Measurements from ENCODE around the gene KATNAL2. TPM values are rescaled to one million over a fixed set of nuclear protein-coding genes. Genes with fewer than 3 reads are reported as not detected.
A peak's percentile ranks its signal among the peaks of the same experiment; 100 is the strongest.

Gene KATNAL2, protein sequence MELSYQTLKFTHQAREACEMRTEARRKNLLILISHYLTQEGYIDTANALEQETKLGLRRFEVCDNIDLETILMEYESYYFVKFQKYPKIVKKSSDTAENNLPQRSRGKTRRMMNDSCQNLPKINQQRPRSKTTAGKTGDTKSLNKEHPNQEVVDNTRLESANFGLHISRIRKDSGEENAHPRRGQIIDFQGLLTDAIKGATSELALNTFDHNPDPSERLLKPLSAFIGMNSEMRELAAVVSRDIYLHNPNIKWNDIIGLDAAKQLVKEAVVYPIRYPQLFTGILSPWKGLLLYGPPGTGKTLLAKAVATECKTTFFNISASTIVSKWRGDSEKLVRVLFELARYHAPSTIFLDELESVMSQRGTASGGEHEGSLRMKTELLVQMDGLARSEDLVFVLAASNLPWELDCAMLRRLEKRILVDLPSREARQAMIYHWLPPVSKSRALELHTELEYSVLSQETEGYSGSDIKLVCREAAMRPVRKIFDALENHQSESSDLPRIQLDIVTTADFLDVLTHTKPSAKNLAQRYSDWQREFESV
- under 1 TPM; 0.43 to 0.58 TPM for total RNA-seq

DNA sequence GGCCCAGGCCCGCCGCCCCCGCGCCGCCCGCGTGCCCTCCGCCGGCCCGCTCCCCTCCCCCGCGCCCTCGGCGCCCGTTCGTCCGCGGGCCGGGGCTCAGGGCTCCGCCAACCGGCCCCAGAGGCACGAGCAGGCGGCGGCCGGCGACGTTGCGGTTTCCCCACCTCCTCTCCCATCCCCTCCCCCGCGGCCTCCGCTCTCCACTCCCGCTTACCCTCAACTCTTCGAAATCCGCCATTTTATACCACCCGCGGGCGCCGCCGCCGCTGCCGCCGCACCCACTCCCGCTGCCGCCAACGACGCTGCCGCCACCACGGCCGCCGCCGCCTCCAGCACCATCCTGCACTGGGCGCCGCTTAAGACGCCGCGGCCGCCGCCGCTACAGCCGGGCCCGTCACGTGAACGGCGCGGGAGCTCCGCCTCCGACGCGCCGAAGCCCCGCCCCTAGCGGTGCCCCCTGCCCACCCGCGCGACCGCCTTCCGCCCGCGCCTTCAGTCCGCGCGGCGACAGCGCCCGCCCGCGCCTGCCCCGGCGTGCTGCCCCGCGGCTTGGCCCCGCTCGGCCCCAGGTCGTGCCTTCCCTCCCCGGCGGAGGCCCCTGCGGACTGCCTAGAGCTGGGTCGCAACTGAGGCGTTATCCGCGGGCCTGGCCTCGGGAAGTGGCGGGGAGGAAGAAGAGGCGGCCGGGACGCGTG, at the start of gene KATNAL2, which contains the start of gene PIAS2:
Gene KATNAL2, plus strand, starts transcription at position 495 of the 695 bp plus-strand sequence. CDS start 29,271 bp downstream, outside the sequence.
Gene PIAS2, minus strand, starts transcription at position 400 of the 695 bp plus-strand sequence. Its CDS starts 162 bp downstream, at position 238.
- no peaks in the 10 kb centered on the region for H3K36me3 Mint-ChIP-seq
- H3K27ac Mint-ChIP-seq = peak within 1 kb of the TSS; percentile 76
- H3K9me3 Mint-ChIP-seq = no peaks in the 10 kb centered on the region
- peaks cover 28% of the 10 kb centered on the region for H3K4me1 Mint-ChIP-seq
- H3K27me3 Mint-ChIP-seq = no peaks in the 10 kb centered on the region
- POLR2A ChIA-PET = interaction anchor here (0.7 to 1.4 kb wide), 5 partner anchors 15 to 260 kb away, joined by 3 to 5 read pairs (median 3); no protein-coding TSS in a partner anchor
- DNase-seq (peak; percentile 84), ATAC-seq (ENCODE audit: low read depth) (peak; percentile 87)
- peak within 1 kb of the TSS; percentile 92 for H3K4me3 Mint-ChIP-seq

DNA sequence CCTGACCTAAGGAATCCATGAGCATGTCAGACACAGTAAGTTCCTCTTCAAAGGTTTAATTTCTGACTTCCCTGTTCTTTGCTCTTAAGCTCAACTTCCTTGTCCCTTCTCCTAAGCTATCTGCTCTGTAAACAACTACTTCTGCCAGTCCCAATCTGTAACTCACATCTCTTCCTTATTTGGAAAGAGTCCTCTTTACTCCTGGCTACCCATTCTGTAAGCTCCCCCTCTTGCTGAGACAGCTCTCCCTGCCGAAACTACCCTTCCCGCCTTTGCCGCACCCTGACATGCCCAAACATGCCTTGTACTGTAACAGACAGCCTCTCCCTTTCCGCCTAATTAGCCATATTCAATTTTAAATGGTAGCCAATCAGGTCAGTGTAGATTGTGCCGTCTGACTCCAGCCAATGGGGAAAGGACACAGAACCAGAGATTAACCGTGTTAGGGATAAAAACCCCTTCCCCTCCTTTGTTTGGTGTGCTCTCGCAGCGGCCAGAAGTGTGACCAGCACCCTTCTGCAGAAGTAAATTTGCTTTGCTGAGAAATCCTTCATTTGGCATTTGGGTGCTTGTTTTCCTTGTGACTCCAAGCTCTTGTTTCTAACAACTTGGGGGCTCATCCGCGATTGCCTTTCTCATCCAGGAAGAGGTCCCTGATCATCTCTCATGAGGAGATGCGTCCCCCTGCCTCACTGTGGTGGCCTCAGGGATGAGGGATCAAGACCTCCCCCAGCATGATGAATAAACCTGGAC, 49.1 kb upstream of the KATNAL2 start:
- H3K27me3 Mint-ChIP-seq = no peaks in the 10 kb centered on the region
- DNase-seq (no peak), ATAC-seq (ENCODE audit: low read depth) (no peak)
- no peak overlapping the region for H3K27ac Mint-ChIP-seq
- POLR2A ChIA-PET = no interaction called here
- peaks cover 26% of the 10 kb centered on the region for H3K9me3 Mint-ChIP-seq
- peaks cover 13% of the 10 kb centered on the region for H3K4me1 Mint-ChIP-seq
- no peak overlapping the region for H3K4me3 Mint-ChIP-seq
- peaks cover 34% of the 10 kb centered on the region for H3K36me3 Mint-ChIP-seq

DNA sequence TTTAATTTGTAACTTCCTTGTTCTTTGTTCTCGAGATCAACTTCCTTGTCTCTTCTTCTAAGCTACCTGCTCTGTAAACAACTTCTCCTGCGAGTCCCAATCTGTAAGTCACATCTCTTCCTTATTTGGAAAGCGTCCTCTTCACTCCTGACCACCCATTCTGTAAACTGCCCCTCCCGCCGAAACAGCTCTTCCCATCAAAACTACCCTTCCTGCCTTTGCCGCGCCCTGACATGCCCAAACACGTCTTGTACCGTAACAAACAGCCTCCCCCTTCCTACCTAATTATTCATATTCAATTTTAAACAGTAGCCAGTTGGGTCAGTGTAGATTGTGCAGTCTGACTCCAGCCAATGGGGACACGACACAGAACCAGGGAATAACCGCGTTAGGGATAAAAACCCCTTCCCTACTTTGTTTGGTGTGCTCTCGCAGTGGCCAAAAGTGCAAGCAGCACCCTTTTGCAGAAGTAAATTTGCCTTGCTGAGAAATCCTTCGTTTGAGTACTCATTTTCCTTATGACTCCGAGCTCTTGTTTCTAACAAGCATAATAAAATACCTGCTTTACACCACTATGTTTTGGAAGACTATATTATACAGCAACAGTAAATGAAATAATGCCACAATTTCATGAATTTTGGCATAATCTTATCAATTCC, 39.9 kb upstream of the KATNAL2 start:
- Mint-ChIP-seq H3K36me3 (peaks cover 52% of the 10 kb centered on the region), H3K27ac (peak overlapping the region; percentile 11), H3K4me1 (peaks cover 5% of the 10 kb centered on the region), H3K27me3 (no peaks in the 10 kb centered on the region), H3K4me3 (no peak overlapping the region), H3K9me3 (peaks cover 32% of the 10 kb centered on the region)
- DNase-seq (no peak), ATAC-seq (ENCODE audit: low read depth) (no peak)
- POLR2A ChIA-PET = no interaction called here

DNA sequence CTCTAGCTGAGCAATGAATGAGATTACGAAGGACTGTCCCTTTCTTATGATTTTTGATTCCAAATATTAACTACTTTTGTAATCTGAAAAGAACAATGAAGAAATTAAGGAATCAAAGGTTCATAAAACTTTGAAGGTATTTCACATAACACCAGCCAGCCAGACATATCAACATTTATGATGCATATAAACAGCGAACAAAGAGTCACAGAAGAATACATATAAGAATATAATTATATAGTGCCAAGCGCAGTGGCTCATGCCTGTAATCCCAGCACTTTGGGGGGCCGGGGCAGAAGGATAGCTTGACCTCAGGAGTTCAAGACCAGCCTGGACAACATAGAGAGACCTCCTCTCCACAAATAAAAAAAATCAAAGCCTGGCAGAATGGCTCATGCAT, 34.2 kb upstream of the KATNAL2 start:
- no peak overlapping the region for H3K4me3 Mint-ChIP-seq
- H3K4me1 Mint-ChIP-seq = no peaks in the 10 kb centered on the region
- POLR2A ChIA-PET = no interaction called here
- H3K9me3 Mint-ChIP-seq = peaks cover 13% of the 10 kb centered on the region
- no peak overlapping the region for H3K27ac Mint-ChIP-seq
- no peaks in the 10 kb centered on the region for H3K27me3 Mint-ChIP-seq
- DNase-seq (no peak), ATAC-seq (ENCODE audit: low read depth) (no peak)
- peaks cover 38% of the 10 kb centered on the region for H3K36me3 Mint-ChIP-seq

DNA sequence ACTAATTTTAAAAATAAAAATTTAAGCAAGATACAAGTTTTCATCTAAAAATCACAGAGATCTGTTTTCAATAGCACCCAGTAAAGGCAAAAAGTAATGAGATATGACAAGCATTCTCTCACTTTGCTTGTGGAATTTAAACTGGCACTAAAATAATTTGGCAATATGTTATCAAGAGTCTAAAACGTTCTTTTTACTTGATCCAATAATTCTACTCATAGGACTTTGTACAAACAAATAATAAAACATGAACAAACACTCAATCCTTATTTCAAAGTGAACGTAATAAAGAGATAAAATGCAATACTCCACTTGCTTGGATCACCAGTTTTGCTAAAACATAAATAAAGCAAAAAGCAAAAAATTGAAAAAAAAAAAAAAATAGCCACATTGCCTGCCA, 30.5 kb upstream of the KATNAL2 start:
- no peak overlapping the region for H3K4me3 Mint-ChIP-seq
- no peaks in the 10 kb centered on the region for H3K27me3 Mint-ChIP-seq
- ATAC-seq (ENCODE audit: low read depth) = no peak
- POLR2A ChIA-PET = no interaction called here
- H3K9me3 Mint-ChIP-seq = peaks cover 18% of the 10 kb centered on the region
- H3K36me3 Mint-ChIP-seq = peaks cover 46% of the 10 kb centered on the region
- H3K27ac Mint-ChIP-seq = no peak overlapping the region
- DNase-seq = no peak
- H3K4me1 Mint-ChIP-seq = peaks cover 3% of the 10 kb centered on the region

DNA sequence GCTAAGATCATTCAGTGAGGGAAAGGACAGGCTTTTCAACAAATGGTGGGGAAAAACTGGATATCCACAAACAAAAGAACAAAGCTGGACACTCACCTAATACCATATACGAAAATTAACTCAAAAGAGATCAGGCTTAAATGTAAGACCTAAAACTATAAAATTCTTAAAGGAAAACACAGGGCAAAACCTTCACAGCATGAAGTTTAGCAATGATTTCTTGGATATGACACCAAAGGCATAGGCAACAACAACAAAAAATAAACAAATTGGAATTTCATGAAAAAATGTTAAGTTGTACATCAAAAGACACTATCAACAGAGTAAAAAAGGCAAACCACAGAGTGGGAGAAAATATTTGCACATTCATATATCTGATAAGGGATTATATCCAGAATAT, 28.4 kb upstream of the KATNAL2 start:
- peaks cover 18% of the 10 kb centered on the region for H3K9me3 Mint-ChIP-seq
- peaks cover 11% of the 10 kb centered on the region for H3K4me1 Mint-ChIP-seq
- H3K36me3 Mint-ChIP-seq = peaks cover 54% of the 10 kb centered on the region
- H3K27me3 Mint-ChIP-seq = no peaks in the 10 kb centered on the region
- POLR2A ChIA-PET = no interaction called here
- H3K27ac Mint-ChIP-seq = no peak overlapping the region
- DNase-seq (no peak), ATAC-seq (ENCODE audit: low read depth) (no peak)
- no peak overlapping the region for H3K4me3 Mint-ChIP-seq

DNA sequence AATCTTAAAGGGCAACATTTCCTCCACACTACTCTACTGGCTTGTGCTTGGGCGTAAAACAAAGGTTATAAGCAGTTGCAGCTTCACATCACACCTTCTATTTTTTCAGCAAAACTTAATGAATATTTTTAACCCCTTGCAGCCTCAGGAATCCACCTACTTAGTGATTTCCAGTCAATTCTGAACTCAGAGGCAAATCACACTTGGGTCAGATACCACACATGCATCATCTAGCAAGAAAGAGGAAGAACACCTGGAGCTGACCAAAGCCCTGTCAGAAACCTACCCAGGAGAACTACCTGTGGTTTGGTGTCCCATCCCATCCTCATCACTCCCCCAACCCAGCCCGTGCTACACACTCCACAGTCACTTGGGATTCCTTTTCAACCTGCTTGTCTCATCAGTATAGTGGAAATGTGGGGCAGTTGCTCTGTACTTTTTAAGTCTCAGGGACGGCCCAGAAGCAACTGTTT, 25.6 kb upstream of the KATNAL2 start:
- Mint-ChIP-seq H3K9me3 (peaks cover 18% of the 10 kb centered on the region), H3K4me3 (no peak overlapping the region)

DNA sequence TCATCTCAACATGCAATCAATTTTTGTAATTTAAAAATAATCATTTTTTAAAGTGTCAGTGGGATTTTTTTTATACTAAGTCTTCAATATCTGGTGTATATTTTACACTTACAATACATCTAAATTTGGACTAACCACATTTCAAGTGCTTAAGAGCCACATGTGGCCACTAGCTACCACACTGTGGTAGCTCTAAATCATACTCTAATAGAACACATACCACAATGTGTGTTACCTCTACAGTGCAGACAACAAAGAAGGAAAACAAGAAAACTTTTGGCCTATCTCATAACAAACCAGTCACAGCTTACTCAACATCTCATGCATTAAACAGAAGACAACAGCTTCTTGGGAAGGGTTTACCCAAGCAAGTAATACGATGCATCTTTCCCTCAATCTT, 24.6 kb upstream of the KATNAL2 start:
- peaks cover 15% of the 10 kb centered on the region for H3K9me3 Mint-ChIP-seq
- no peak overlapping the region for H3K27ac Mint-ChIP-seq
- H3K36me3 Mint-ChIP-seq = peaks cover 61% of the 10 kb centered on the region
- H3K4me3 Mint-ChIP-seq = no peak overlapping the region
- POLR2A ChIA-PET = interaction anchor here (0.6 to 1.1 kb wide), 2 partner anchors 25 to 738 kb away, joined by 3 read pairs; partner anchors contain the start of genes KATNAL2 and PIAS2
- peaks cover 16% of the 10 kb centered on the region for H3K4me1 Mint-ChIP-seq
- DNase-seq (no peak), ATAC-seq (ENCODE audit: low read depth) (no peak)
- H3K27me3 Mint-ChIP-seq = no peaks in the 10 kb centered on the region

More for the DNA sequence above, 25.6 kb upstream of the KATNAL2 start:
- DNase-seq = no peak
- H3K27me3 Mint-ChIP-seq = no peaks in the 10 kb centered on the region
- no peak for ATAC-seq (ENCODE audit: low read depth)
- H3K27ac Mint-ChIP-seq = no peak overlapping the region
- peaks cover 63% of the 10 kb centered on the region for H3K36me3 Mint-ChIP-seq
- POLR2A ChIA-PET = no interaction called here
- H3K4me1 Mint-ChIP-seq = peaks cover 16% of the 10 kb centered on the region

DNA sequence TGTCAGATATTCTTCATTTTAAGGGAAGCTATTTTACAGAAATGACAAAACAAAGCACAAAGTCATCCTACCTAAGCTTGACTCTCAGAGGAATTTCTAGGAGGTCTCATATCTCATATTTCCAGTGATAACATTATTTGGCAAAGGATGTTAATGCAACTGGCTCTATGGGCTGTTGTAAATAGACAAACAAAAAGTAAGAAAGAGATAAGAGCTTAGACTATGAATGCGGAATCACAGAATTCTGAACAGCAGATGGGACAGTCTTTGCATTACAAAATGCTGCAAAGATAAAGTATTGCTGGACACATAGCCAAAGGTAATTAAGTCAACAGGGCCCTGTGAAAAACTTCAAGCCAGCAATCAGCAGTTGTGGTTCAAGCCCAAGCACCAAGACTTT, 24.0 kb upstream of the KATNAL2 start:
- H3K9me3 Mint-ChIP-seq = peaks cover 15% of the 10 kb centered on the region
- H3K4me1 Mint-ChIP-seq = peaks cover 16% of the 10 kb centered on the region
- no peak overlapping the region for H3K4me3 Mint-ChIP-seq
- H3K27me3 Mint-ChIP-seq = no peaks in the 10 kb centered on the region
- H3K36me3 Mint-ChIP-seq = peaks cover 56% of the 10 kb centered on the region
- no peak overlapping the region for H3K27ac Mint-ChIP-seq
- DNase-seq (no peak), ATAC-seq (ENCODE audit: low read depth) (no peak)
- POLR2A ChIA-PET = interaction anchor here (0.6 to 1.1 kb wide), 2 partner anchors 24 to 739 kb away, joined by 3 read pairs; partner anchors contain the start of genes KATNAL2 and PIAS2

DNA sequence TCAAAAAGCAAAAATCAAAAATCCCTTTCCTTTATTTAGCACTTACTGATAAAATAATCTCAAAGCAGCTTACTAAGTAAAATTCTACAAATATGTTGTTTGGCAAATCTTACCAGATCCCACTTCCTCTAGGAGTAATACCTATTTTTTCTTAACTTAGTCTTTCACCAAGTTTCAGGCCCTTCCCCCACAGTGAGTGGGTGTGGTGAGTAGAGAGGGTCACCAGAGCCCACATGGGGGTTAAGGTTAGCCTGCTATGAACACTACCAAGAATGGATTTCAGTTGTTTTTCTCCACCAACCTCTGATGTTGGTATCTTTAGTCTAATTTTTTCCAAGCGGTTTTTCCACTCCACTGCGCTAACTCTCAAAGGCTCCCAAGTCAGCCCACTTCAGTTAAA, 23.3 kb upstream of the KATNAL2 start:
- Mint-ChIP-seq H3K27me3 (no peaks in the 10 kb centered on the region), H3K4me3 (no peak overlapping the region), H3K36me3 (peaks cover 49% of the 10 kb centered on the region), H3K27ac (no peak overlapping the region), H3K4me1 (peaks cover 16% of the 10 kb centered on the region), H3K9me3 (peaks cover 11% of the 10 kb centered on the region)
- ATAC-seq (ENCODE audit: low read depth) (no peak), DNase-seq (no peak)
- POLR2A ChIA-PET = no interaction called here

DNA sequence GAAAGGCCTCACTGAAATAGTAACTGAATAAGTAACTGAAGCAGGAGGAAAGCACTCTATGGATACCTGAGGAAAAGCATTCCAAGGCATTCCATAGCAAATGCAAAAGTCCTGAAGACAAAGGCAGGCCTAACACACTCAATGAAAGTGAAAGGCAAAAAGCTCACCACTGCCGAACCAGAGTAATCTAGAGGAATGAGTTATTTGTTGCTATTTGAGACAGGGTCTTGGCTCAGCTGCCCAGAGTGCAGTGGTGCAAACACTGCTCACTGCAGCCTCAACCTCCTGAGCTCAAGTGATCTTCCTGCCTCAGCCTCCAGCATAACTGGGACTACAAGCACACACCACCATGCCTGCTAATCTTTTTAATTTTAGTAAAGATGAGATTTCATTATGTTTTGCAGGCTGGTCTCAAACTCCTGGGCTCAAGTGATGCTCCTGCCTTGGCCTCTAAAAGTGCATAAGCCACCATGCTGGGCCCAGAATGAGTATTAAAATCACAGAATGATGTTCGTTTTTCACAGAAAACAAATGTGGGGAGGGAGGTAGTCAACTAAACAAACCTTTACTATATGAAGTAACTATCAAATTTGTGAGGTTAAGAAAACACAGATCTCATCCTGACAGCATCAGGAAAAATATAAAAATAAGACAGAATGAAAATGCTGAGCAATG, 18.0 kb upstream of the KATNAL2 start:
- peaks cover 42% of the 10 kb centered on the region for H3K36me3 Mint-ChIP-seq
- H3K9me3 Mint-ChIP-seq = no peaks in the 10 kb centered on the region
- peaks cover 4% of the 10 kb centered on the region for H3K4me1 Mint-ChIP-seq
- no peak for ATAC-seq (ENCODE audit: low read depth)
- no peak for DNase-seq
- H3K27ac Mint-ChIP-seq = no peak overlapping the region
- H3K27me3 Mint-ChIP-seq = no peaks in the 10 kb centered on the region
- POLR2A ChIA-PET = no interaction called here
- no peak overlapping the region for H3K4me3 Mint-ChIP-seq

DNA sequence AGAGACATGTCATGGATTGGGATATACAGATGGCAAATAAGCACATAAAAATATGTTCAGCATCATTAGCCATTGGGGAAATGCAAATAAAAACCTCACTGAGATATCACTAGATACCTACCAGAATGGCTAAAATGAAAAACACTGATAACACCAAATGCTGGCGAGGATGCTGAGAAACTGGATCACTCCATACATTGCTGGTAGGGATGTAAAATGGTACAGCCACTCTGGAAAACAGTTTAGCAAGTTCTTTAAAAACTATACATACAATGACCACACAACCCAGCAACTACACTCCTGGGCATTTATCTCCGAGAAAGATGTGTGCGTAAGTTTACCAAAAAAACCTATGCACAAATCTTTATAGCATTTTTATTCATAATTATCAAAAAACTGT, 14.0 kb upstream of the KATNAL2 start:
- Mint-ChIP-seq H3K27me3 (no peaks in the 10 kb centered on the region), H3K27ac (no peak overlapping the region), H3K36me3 (peaks cover 44% of the 10 kb centered on the region), H3K9me3 (peaks cover 2% of the 10 kb centered on the region), H3K4me1 (peaks cover 5% of the 10 kb centered on the region), H3K4me3 (no peak overlapping the region)
- ATAC-seq (ENCODE audit: low read depth) = no peak
- DNase-seq = no peak
- POLR2A ChIA-PET = no interaction called here
